Activated T-helper 9 cell treated with anti-CD3 and anti-CD28 coated beads, Interleukin-2, amount 50 U/mL, for 16 hours (primary cell): ENCODE data around the gene ZNF599.
"Not testable (repeated sequence)": the region's sequence is repeated elsewhere in the genome, so short reads cannot be mapped to it uniquely, and the experiment has no call there.

Experiments used
- DNase-seq: peaks from one replicate; pipeline ENCODE4 v3.0.0-alpha.2; 2020; ENCODE audit warnings: low read depth

Gene ZNF599

DNA sequence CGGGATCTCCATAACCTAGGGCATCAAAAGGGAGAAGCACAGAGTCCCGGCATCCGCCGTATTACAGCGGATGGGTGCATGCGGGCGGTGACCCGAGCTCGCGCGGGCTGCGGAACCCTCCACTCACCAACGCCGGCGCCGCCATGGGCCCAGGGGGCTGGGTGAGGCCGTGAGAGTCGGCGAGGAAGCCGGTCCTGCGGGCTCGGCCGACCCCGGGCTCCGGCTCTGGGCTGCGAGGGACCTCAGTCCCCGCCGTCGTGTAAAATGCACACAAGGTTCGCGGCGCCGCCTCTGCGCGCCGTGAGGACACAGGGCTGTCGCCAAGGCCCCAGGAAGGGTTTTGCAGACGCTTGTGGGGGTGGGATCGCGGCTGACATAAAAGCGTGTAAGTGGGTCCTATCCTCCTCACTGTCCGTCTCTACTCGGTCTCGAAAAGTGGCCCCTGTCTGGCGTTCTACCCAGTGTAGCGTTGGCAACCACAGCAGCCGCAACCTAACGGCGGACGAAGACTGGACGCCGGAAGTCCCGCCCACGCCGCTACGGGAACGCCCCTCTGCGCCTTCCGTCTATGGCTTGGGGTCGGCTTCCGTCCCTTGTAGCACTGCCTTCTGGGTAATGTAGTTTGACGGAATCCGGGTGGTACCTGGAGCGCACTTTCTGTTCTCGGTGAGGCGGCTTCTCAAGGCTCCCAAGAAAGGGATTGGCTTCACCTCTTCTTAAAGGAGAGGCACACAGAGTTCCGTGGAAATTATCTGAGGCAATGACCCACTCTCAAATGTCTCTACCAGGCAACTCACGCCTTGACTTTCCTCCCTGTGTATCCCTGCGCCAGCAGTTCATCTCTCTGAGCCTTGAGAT, at the start of gene ZNF599:
TSS of gene ZNF599 (minus strand) at position 519 of the 858 bp plus-strand sequence. CDS start at position 145, 374 bp downstream.
- DNase-seq, result peak; percentile 83

GRCh38 chr19:34818270-34818669, 45.3 kb upstream of the ZNF599 start:
- no peak for DNase-seq

- DNase-seq, result no peak
Measured at GRCh38 chr19:34816708-34817107, 43.7 kb upstream of the ZNF599 start.

DNA sequence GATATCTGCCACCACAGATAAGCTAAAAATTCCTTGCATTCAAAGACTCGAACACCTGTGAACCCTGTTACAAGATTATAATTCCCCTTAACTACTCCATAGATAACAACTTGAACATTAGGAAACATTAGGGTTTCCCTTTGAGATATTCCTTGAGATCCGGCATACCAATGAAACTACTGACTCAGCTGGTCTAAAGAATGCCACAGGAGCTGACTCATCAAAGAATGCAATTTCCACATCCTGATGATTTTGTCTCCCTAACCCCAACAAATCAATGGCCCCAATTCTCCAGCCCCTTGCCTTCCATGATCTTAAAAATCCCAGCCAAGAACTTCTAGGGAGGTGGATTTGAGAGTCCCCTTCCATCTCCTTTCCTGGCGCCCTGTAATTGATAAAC, 35.6 kb upstream of the ZNF599 start:
- DNase-seq, result no peak

DNA sequence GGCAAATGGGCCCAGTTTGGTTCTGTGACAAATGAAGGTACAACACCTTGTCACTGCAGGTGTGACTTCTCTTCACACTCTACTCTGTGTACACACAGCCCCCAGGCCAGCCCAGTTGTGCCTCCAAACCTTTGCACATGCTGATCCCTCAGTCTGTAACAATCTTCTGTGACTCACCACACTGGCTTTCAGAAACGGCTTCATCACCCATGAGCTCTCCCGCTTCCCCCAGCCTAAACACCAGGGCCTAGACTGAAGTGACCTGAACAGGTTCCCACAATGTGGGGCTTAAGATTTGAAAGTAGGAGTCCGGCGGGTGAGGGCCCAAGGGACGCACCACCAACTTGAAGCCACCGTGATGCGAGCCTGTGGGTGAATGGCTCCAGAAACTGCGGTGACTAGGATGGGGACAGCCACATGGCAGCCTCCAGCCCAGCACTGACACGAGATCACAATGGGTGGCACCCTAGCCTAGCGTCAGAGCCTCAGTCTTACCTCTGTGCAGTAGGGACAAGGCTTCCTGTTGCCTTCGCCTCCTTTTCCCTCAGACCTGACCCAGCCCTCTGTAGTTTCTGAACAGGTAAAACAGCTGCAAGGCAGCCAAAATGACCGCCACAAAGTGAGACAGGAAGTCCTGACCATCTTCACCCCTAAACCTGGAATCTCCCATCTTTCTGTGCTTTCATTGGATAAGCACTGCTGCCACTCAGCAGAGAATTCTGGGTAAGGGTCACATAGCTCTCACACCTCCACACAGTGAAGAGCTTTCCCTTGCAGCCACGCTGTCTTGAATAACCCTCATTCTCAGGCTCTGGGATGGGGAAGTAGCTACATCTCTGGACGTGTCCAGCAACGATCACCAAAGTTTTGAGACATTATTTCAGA, 34.2 kb upstream of the ZNF599 start:
- no peak for DNase-seq

DNA sequence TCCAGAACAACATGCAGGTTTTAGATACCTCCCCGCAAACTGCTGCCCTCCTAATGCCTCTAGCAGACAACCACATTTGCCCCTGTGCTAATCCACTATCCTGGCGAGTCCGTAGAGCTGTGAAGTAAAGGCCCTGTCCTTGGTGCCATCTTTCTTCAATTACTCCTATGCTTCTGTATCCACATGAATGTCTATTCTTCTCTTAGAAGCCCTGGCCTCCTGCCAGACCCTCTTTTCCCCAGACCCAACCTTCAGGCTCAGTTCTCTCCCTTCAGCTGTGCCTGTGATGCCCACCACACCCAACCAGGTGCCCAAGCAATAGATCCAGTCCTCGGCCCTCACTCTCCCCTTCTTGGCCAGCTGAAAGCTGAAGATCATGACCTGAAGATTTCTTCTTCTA, 31.1 kb upstream of the ZNF599 start:
- no peak for DNase-seq

- DNase-seq, result not testable (repeated sequence)
Measured at GRCh38 chr19:34796953-34797352, 23.9 kb upstream of the ZNF599 start.

GRCh38 chr19:34794066-34794960, 21.3 kb upstream of the ZNF599 start:
- no peak for DNase-seq

- DNase-seq, result no peak
Measured at GRCh38 chr19:34793565-34793964, 20.6 kb upstream of the ZNF599 start.

DNA sequence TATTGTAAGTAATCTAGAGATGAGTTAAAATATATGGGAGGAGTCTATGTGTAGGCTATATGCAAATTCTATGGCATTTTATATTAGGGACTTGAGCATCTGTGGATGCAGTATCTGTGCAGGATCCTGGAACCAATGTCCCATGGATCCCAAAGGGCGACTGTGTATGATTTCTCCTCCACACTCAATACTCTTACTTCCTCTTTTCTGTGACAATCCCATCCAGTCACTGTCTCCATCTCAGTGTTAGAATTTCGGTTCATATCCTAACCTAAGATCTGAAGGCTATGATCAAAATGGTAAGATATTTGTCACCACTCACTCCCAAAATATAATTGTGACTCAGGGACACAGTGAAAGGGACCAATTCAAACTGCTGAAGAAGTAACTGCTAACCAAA, 15.1 kb upstream of the ZNF599 start:
- DNase-seq, result no peak

GRCh38 chr19:34787059-34787824, 14.2 kb upstream of the ZNF599 start:
- no peak for DNase-seq

- DNase-seq, result no peak
Measured at GRCh38 chr19:34786236-34786635, 13.2 kb upstream of the ZNF599 start.

DNA sequence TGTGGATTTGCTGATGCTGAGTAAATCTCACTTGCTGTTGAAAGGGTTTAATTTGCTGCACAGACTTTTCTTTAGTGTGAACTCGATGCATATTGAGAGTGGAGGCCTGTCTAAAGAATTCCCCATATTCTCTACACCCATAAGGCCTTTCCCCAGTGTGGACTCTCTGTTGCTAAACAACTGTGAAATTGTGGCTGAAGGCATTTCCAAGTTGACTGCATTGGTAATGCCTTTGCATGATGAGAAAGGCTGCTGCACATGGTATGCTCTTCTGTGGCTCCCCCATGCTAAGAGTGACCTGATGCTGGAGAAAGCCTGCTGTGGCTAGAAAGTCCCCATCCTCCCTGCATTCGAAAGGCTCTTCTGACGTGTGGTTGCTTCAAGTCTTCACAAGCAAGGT, 6.6 kb upstream of the ZNF599 start:
- no peak for DNase-seq

GRCh38 chr19:34778342-34778741, 5.3 kb upstream of the ZNF599 start:
- no peak for DNase-seq

DNA sequence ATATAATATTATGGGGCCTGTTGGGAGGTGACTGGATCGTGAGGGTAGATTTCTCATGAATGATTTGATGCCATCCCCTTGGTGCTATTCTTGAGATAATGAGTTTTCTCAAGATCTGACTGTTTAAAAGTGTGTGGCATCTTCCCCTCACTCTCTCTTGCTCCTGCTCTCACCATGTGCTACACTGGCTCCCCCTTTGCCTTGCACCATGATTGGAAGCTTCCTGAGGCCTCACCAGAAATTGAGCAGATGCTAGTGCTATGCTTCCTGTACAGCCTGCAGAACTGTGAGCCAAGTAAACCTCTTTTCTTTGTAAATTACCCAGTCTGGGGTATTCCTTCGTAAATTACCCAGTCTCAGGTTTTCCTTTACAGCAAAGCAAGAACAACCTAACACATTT, 1.8 kb upstream of the ZNF599 start:
- no peak for DNase-seq

GRCh38 chr19:34773555-34773864, 495 bp upstream of the ZNF599 start:
- no peak for DNase-seq

DNA sequence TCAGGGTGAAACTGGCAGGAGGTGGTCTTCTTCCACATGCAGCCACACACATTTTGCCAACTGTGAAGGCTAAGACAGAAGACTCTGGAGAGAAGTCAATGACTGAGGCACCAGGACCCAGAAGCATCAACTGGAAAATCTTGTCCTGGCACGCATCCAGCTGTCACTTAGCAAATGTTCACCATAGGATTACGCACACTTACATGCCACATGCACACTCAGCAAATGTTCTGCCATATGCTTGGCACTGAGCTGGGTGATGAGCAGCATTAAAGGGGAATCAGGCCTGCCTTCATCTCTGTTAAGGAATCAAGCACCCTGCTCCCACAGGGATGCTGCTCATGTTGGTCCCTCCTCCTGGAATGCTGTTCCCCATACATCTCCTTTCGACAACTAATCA, 5.1 kb downstream of the ZNF599 start:
- DNase-seq, result no peak

DNA sequence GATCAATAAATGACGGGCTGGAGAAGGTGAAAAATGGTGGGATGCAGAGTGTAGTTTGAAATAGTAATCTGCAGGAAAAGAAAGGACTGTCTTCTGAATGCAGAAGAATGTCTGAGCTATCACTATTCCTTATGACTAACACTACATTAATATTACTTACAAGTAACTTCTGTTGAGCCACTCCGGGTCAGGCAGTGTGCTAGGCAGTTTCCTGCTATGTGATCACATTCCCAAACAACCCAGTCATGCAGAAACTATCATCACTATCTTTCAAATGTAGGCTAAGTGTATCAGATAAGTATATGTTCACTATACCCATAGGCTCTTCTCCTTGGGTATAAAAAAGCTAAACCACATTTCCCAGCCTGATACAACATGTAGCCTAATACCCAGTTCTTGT, 6.6 kb downstream of the ZNF599 start:
- DNase-seq, result no peak

GRCh38 chr19:34759218-34759917, 13.6 kb downstream of the ZNF599 start:
- no peak for DNase-seq

DNA sequence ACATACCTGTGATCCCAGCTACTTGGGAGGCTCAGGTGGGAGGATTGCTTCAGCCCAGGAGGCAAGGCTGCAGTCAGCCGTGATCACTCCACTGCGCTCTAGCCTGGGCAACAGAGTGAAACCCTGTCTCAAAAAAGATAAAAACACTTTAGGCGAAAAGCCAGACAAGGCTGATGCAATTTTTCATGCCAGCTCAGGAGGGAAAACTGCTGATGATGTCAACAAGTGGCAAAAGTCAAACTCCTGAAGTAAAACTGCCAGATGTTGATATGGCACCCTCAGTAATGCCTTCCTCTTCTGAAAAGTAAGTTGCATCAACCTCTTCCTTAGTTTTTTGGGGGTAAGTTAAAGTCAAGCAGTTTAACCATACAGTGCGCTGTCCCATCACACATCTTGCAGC, 15.6 kb downstream of the ZNF599 start:
- no peak for DNase-seq
